NCI-H1417 (cell line): ENCODE data around the gene SIAH2.

Experiments
- DNase-seq, 3 experiments: peaks; one replicate each; lab custom pipeline; 2025; lab: John Stamatoyannopoulos, UW

Gene SIAH2

GRCh38 chr3:150747886-150748683 lies 14.9 kb downstream of the SIAH2 start:
- peak in 2 of 3 experiments; percentile 27 to 76 for DNase-seq

DNA sequence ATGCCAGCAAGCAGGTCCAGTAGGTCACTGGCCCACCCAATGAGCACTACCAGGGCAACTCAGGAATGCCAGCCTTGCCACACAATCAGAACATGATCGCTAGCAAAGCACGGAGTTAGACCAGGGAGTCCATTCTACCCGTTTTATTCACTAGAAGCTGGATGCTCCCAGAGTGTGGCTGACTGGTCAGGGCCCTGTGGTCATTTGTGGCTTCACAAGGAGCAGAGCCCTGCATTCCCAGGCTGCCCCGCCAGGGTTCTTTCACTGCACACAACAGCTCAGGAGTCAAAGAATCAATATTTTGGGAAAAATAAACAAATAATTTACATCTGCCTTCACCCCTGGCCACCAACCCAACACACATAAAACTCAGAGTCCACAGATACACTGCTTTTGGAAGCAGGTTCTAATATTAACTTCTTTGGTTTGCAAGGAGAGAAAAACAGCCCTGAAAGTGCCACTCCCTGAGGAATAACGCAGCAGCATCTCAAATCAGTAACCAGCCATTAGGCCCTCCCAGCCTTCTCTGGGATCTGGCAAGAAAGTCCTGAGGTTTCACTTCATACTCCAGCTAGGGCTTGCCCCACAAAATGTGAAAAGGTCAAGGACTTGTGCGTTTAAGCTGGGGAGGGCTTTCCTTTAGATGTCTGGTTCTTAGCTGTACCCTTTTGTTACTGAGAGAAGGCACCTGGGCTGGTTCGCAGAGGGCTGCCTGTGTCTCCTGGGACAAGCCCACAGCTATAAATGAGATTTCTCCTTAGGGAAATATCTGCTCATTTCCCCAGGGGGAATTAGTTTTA lies 16.0 kb downstream of the SIAH2 start:
- peak in 1 of 3 experiments; percentile 23 for DNase-seq

DNA sequence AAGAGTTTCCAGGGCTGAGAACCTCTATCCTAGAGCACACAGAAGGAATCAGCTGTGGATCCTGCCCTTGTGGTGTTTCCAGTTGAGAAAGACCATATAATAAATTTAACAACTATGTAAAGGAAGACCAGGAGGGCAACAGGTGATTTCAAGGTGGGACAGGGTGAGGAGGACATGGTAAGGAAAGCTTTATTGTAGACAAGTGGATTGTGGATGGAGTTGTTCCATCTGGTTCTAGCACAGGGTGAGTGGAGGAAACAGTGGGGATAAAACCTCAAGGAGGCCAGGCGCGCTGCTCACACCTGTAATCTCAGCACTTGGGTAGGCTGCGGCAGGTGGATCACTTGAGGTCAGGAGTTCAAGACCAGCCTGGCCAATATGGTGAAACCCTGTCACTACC lies 17.1 kb downstream of the SIAH2 start:
- no peak for DNase-seq

DNA sequence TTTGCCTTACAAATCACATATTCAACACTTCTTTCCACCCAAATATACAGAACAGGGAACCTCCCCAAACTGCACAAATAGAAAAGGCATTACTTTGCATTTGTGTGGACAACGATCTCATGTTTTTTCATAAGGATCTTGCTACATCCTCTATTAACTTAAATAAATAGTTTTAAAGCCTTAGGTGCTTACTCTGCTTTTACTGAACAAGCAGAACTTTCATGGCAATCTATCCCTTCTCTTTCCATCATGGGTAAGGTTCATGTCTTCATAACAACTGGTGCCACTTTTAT lies 18.1 kb downstream of the SIAH2 start:
- no peak for DNase-seq

GRCh38 chr3:150744041-150744918 lies 18.7 kb downstream of the SIAH2 start:
- no peak for DNase-seq

GRCh38 chr3:150743508-150743907 lies 19.5 kb downstream of the SIAH2 start:
- no peak for DNase-seq

DNA sequence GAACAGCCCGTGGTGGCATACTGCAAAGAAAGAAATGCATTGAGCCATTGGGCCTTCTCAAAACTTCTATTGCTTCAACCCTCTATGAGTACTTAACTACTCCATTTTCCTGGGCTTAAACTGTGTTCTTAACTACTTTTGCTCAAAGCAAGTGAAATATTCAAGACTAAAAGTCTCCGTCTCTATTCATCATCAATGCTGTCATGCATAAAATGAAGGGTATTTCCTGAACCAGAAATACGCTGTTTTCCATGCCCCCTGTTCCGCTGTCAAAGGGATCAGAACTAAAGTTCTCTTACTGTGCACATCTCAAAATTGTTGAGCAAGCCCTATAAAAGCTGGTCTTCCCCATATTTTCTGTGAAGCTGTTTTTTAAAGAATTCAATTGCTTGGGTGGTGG lies 20.3 kb downstream of the SIAH2 start:
- DNase-seq = no peak

- DNase-seq = no peak
Measured at GRCh38 chr3:150742141-150742523, 20.8 kb downstream of the SIAH2 start.

GRCh38 chr3:150741497-150742140 lies 21.4 kb downstream of the SIAH2 start:
- DNase-seq = no peak

GRCh38 chr3:150740733-150741496 lies 22.1 kb downstream of the SIAH2 start:
- DNase-seq = no peak

DNA sequence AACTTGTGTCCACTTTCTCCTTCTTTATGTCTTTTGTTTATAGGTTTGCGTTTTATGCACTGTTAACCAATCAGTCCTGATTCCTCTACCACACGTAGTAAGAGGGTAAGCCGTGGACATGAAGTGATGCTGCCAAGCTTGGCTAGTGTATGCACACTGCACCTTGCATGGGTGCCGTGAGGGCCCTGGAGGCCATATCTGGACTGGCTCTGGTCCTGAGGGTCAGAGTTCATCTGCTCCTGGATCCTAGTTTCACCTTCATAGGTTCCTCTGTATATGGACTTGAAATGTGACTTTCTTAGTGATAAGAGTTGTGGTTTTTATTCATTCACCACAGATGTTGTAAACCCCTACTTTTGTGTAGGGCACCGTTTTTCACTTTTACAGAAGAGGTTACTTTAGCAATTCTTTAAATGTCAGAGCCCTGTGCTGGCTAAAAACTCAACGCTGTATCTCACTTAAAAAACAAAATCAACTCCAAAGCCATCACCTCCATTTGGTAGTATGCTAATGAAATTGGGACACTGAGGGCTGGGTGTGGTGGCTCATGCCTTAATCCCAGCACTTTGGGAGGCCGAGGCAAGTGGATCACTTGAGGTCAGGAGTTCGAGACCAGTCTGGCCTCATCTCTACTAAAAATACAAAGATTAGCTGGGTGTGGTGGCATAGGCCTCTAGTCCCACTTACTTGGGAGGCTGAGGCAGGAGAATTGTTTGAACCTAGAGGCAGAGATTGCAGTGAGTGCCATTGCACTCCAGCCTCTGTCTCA lies 22.9 kb downstream of the SIAH2 start:
- DNase-seq = no peak

- DNase-seq = no peak
Measured at GRCh38 chr3:150739200-150739863, 23.6 kb downstream of the SIAH2 start.

GRCh38 chr3:150738688-150739087 lies 24.3 kb downstream of the SIAH2 start:
- peak in 1 of 3 experiments; percentile 11 for DNase-seq

DNA sequence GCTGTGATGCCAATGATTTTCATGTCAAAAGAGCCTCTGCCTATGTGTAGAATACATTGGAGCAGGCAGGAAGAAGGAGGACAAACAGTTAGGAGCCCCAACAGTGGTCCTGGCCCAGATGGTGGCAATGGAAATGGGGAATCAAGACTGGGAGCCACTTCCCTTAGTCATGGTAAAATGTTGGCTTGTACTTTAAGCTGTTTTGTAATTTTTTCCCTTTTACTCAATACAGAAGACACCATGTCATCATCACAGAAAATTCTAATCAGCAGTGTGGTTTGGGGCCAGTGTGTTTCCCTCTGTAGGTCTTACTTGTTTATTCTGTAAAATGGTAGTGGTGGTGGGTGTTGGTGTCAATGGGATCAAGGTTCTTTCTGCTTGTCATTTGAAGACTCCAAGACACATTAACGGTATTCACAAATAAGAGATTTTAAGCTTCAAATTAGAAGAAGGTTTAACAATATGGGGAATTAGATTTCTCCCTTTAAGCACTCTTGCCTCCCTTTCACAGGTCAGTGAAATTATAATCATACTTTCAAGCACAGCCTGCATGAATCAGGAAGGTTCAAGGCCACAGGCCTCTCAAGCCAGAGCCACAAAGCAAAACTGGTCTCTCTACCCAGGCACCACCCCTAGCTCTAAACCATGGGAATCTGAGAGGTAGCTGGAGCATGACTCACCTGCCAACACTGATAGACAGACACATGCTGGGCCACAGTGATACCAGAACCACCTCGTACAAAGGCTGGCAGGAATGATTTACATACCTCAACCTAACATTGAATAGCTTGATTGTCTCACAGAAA lies 24.9 kb downstream of the SIAH2 start:
- peak in 1 of 3 experiments; percentile 26 for DNase-seq

DNA sequence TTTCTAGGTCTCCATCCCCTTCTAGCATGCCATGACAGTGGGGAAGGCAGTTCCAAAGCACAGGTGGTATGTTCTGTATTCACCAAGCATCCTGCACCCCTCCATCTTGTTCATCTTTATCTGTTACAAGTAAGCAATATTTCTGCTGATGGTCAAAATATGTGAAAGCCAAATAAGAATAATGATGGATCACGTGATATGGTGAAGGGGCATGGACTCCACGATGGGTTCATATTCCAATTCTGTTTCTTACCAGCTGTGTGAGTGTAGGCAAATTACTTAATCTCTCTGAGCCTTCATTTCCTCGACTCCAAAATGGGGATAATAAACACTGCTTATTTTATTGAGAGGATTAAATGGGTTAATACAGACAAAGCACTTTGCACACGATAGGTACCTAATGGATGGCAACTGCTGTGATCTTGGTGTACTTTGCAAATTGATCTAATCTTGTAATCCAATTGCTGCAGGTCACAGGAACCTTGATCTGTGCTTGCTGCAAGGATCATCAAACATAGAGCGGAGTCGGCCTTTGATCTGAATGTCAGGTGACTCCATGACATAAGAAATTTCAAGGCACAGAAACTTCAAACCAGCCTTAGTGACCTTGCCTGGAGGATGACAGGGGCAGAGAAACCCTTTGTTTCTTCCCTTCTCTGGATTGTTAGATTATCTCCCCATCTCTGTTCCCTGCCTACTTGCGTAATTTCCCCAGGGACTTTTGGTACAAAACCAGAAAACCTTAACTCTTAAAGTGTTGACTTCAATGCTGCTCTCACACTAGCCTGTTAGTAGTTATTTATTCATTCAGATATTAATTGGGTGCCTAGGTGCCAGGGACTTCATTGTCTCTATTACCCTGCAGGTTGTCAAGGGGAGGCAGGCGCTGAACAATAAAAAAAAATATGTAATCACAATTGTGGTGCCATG lies 25.8 kb downstream of the SIAH2 start:
- DNase-seq = no peak

GRCh38 chr3:150736316-150736719 lies 26.7 kb downstream of the SIAH2 start:
- DNase-seq = no peak

DNA sequence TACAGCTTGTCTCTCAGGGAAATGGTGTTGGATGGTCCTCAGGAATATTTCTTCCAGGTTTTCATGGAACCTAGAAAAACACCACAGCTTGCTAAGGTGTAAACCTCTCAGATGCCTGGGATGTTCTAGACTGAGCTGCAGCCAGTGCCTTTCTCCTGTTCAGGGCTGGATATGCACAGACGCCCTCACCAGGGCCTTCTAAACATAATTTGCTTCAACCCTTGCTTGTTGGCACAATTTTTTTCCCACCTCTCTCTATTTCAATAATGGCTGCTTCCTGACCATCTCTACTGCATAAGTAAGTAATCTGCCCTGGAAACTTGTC lies 28.2 kb downstream of the SIAH2 start:
- no peak for DNase-seq
